ENCODE measurements around the gene PIK3AP1.

GRCh38 chr10:96643920-96644319, 76.4 kb downstream of the PIK3AP1 start:
- TF ChIP-seq, protein P1, sequence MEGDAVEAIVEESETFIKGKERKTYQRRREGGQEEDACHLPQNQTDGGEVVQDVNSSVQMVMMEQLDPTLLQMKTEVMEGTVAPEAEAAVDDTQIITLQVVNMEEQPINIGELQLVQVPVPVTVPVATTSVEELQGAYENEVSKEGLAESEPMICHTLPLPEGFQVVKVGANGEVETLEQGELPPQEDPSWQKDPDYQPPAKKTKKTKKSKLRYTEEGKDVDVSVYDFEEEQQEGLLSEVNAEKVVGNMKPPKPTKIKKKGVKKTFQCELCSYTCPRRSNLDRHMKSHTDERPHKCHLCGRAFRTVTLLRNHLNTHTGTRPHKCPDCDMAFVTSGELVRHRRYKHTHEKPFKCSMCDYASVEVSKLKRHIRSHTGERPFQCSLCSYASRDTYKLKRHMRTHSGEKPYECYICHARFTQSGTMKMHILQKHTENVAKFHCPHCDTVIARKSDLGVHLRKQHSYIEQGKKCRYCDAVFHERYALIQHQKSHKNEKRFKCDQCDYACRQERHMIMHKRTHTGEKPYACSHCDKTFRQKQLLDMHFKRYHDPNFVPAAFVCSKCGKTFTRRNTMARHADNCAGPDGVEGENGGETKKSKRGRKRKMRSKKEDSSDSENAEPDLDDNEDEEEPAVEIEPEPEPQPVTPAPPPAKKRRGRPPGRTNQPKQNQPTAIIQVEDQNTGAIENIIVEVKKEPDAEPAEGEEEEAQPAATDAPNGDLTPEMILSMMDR (conservative IDR thresholded peaks at IDR 0.05; ENCODE audit: low read depth, low read length): no peak
- TF ChIP-seq POLR2A (IDR thresholded peaks at IDR 0.05; ENCODE audit: low read depth, low read length): no peak
- TF ChIP-seq CEBPB (IDR thresholded peaks at IDR 0.05; ENCODE audit: low read depth, low read length): no peak
- no peak for TF ChIP-seq USF2 (IDR thresholded peaks at IDR 0.05; ENCODE audit: low read depth, low read length)
- TF ChIP-seq MAFK (IDR thresholded peaks at IDR 0.05; ENCODE audit: low read depth, low read length): no peak
- TF ChIP-seq SMC3 (IDR thresholded peaks at IDR 0.05; ENCODE audit: low read depth, low read length): no peak
- TF ChIP-seq BHLHE40 (IDR thresholded peaks at IDR 0.05; ENCODE audit: low read depth, low read length): no peak
- TF ChIP-seq FOS (IDR thresholded peaks at IDR 0.05; ENCODE audit: low read depth, low read length): no peak
- TF ChIP-seq RAD21 (IDR thresholded peaks at IDR 0.05; ENCODE audit: low read length): no peak
- no peak for TF ChIP-seq MAZ (IDR thresholded peaks at IDR 0.05; ENCODE audit: borderline replicate concordance, low read depth, low read length)
- TF ChIP-seq RFX5 (IDR thresholded peaks at IDR 0.05; ENCODE audit: low read depth, low read length): no peak
- TF ChIP-seq MXI1 (IDR thresholded peaks at IDR 0.05; ENCODE audit: borderline replicate concordance, low read depth, low read length): no peak
- no peak for TF ChIP-seq ELK1 (IDR thresholded peaks at IDR 0.05; ENCODE audit: borderline replicate concordance, low read depth, low read length)
- no peak for TF ChIP-seq RCOR1 (IDR thresholded peaks at IDR 0.05; ENCODE audit: insufficient replicate concordance, low read length)
